WTC11 (cell line): Measurements from ENCODE around the gene RSPH9. TPM values are rescaled to one million over a fixed set of nuclear protein-coding genes. Genes with fewer than 3 reads are reported as not detected.

Source experiments
- ATAC-seq: fragments of 200-7000 bp; cut with Tn5 transposase; 2 replicates; pipeline ENCODE4 v1.10.0; 2021; ENCODE audit warnings: mild to moderate bottlenecking, moderate library complexity
- CTCF ChIA-PET: fragments of 300-600 bp; sonication (Branson Sonifier 250); formaldehyde crosslinking; loops from one replicate; lab custom pipeline; 2021; ENCODE audit warnings: antibody characterized with exemption; lab: Charles Lee
- POLR2A ChIA-PET: fragments of 350-600 bp; sonication (Branson Sonifier 250); formaldehyde crosslinking; loops from one replicate; lab custom pipeline; 2021; ENCODE audit warnings: antibody characterized with exemption; lab: Charles Lee
- DNase-seq: peaks from one replicate; pipeline ENCODE4 v3.0.0; 2021; ENCODE audit warnings: low spot score
- H3K27ac Mint-ChIP-seq: 2 replicates; pipeline ENCODE4 v1.8.0; 2021; ENCODE audit warnings: mixed read lengths
- H3K27me3 Mint-ChIP-seq: 2 replicates; pipeline ENCODE4 v1.8.0; 2021; ENCODE audit warnings: low read depth, mild to moderate bottlenecking, moderate library complexity, mixed read lengths
- H3K36me3 Mint-ChIP-seq: 2 replicates; pipeline ENCODE4 v1.8.0; 2021; ENCODE audit warnings: mixed read lengths
- H3K4me1 Mint-ChIP-seq: 2 replicates; pipeline ENCODE4 v1.8.0; 2022; ENCODE audit warnings: mixed read lengths
- H3K4me3 Mint-ChIP-seq: 2 replicates; pipeline ENCODE4 v1.8.0; 2021; ENCODE audit warnings: mild to moderate bottlenecking, moderate library complexity, mixed read lengths
- H3K9me3 Mint-ChIP-seq: 2 replicates; pipeline ENCODE4 v1.8.0; 2021; ENCODE audit warnings: mixed read lengths
- ATF1 ChIP-seq: sonication (generic); formaldehyde crosslinking; IDR thresholded peaks from 2 replicates; pipeline ENCODE4 v1.8.1; 2023; ENCODE audit warnings: mild to moderate bottlenecking, moderate library complexity, missing genetic modification reagents
- ESRRA ChIP-seq: sonication (generic); formaldehyde crosslinking; IDR thresholded peaks from 2 replicates; pipeline ENCODE4 v1.8.1; 2022; ENCODE audit warnings: mild to moderate bottlenecking, missing genetic modification reagents, borderline replicate concordance
- FOXP1 ChIP-seq: sonication (generic); formaldehyde crosslinking; IDR thresholded peaks from 2 replicates; pipeline ENCODE4 v1.8.0; 2022; ENCODE audit warnings: missing genetic modification reagents, mild to moderate bottlenecking, moderate library complexity, borderline replicate concordance
- JAZF1 ChIP-seq: fragments of 250-450 bp; sonication (Bioruptor Pico); IDR thresholded peaks from 2 replicates; pipeline ENCODE4 v1.9.0; 2021; ENCODE audit warnings: moderate library complexity, mild to moderate bottlenecking, inconsistent platforms
- NR2C2 ChIP-seq: sonication (generic); formaldehyde crosslinking; IDR thresholded peaks from 2 replicates; pipeline ENCODE4 v1.8.0; 2022; ENCODE audit warnings: mild to moderate bottlenecking, missing genetic modification reagents
- RELA ChIP-seq: sonication (generic); formaldehyde crosslinking; IDR thresholded peaks from 2 replicates; pipeline ENCODE4 v1.8.1; 2022; ENCODE audit warnings: missing genetic modification reagents, mild to moderate bottlenecking, borderline replicate concordance
- SP1 ChIP-seq: sonication (generic); formaldehyde crosslinking; conservative IDR thresholded peaks from 2 replicates; pipeline ENCODE4 v1.8.1; 2022; ENCODE audit warnings: missing genetic modification reagents
- TEAD1 ChIP-seq: sonication (generic); formaldehyde crosslinking; IDR thresholded peaks from 2 replicates; pipeline ENCODE4 v1.8.0; 2022; ENCODE audit warnings: mild to moderate bottlenecking, missing genetic modification reagents
- TP53 ChIP-seq: sonication (generic); formaldehyde crosslinking; IDR thresholded peaks from 2 replicates; pipeline ENCODE4 v1.8.1; 2023; ENCODE audit warnings: mild to moderate bottlenecking, missing genetic modification reagents
- ZNF121 ChIP-seq: sonication (generic); formaldehyde crosslinking; IDR thresholded peaks from 2 replicates; pipeline ENCODE4 v1.8.0; 2023; ENCODE audit warnings: missing genetic modification reagents
- ZNF219 ChIP-seq: sonication (generic); formaldehyde crosslinking; IDR thresholded peaks from 2 replicates; pipeline ENCODE4 v1.8.0; 2023; ENCODE audit warnings: missing genetic modification reagents, mild to moderate bottlenecking, borderline replicate concordance
- total RNA-seq: library from RNA; stranded (reverse); gene quantifications from 3 replicates; pipeline ENCODE4 v1.2.3, GENCODE V29; 2021
- TF ChIP-seq, protein P1 (sequence below): fragments of 250-450 bp; sonication (Bioruptor Pico); IDR thresholded peaks from 2 replicates; pipeline ENCODE4 v1.9.0; 2021; ENCODE audit warnings: mild to moderate bottlenecking, borderline replicate concordance
- TF ChIP-seq, protein P2 (sequence below): sonication (generic); formaldehyde crosslinking; IDR thresholded peaks from 2 replicates; pipeline ENCODE4 v1.8.0; 2022; ENCODE audit warnings: mild to moderate bottlenecking, missing genetic modification reagents
- TF ChIP-seq, protein P3 (sequence below): sonication (generic); formaldehyde crosslinking; IDR thresholded peaks from 2 replicates; pipeline ENCODE4 v1.8.1; 2022; ENCODE audit warnings: low read depth, missing genetic modification reagents, borderline replicate concordance
- TF ChIP-seq, protein P4 (sequence below): sonication (generic); formaldehyde crosslinking; IDR thresholded peaks from 2 replicates; pipeline ENCODE4 v1.8.1; 2023; ENCODE audit warnings: mild to moderate bottlenecking, missing genetic modification reagents, borderline replicate concordance
- TF ChIP-seq, protein P5 (sequence below): sonication (generic); formaldehyde crosslinking; IDR thresholded peaks from 2 replicates; pipeline ENCODE4 v1.8.1; 2023; ENCODE audit warnings: mild to moderate bottlenecking, missing genetic modification reagents, moderate library complexity
- TF ChIP-seq, protein P6 (sequence below): sonication (generic); formaldehyde crosslinking; conservative IDR thresholded peaks from 2 replicates; pipeline ENCODE4 v1.8.1; 2022; ENCODE audit warnings: mild to moderate bottlenecking, missing genetic modification reagents
- TF ChIP-seq, protein P7 (sequence below): fragments of 250-450 bp; sonication (Bioruptor Pico); IDR thresholded peaks from 2 replicates; pipeline ENCODE4 v2.1.2; 2022; ENCODE audit warnings: mild to moderate bottlenecking, moderate library complexity

The RSPH9 gene
- total RNA-seq, 1 experiment from 2014 or later, result 0.35 TPM

DNA sequence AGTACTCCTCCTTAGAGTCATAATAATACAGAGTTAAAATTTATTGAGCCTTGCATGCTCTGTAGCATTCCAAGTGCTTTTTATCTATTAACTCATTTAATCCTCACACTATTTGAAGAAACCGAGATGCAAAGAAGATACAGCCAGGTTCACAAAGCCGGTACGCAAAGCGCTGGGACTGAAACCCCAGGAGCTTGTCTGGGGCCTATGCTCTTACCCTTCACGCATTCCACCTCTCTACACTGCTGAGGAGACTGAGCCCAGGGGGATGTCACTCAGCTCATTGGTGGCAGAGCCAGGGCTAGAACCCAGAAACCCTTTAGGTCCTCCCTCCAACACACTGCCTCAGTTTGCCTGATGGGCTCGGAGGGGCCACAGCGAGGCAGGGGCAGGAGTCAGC is 62.4 kb downstream of the RSPH9 start:
- ATAC-seq (no peak), DNase-seq (no peak)
- CTCF ChIA-PET, result interaction anchor here (1.0 kb wide), 1 partner anchor 39 kb away, joined by 3 read pairs; no protein-coding TSS in a partner anchor
- H3K9me3 Mint-ChIP-seq, result no peaks in the 10 kb centered on the region
- no peak overlapping the region for H3K4me3 Mint-ChIP-seq
- POLR2A ChIA-PET, result no interaction called here
- H3K27ac Mint-ChIP-seq, result no peak overlapping the region
- no peaks in the 10 kb centered on the region; the same call in 1 of the 2 replicates for H3K27me3 Mint-ChIP-seq
- H3K36me3 Mint-ChIP-seq, result no peaks in the 10 kb centered on the region
- TF ChIP-seq TP53 (no peak), TEAD1 (CRISPR knock-in tag) (no peak), FOXP1 (CRISPR knock-in tag) (no peak), RELA (no peak), ESRRA (CRISPR knock-in tag) (no peak), ZNF219 (no peak), ATF1 (CRISPR knock-in tag) (no peak), SP1 (no peak), NR2C2 (no peak)
- TF ChIP-seq, protein P1, sequence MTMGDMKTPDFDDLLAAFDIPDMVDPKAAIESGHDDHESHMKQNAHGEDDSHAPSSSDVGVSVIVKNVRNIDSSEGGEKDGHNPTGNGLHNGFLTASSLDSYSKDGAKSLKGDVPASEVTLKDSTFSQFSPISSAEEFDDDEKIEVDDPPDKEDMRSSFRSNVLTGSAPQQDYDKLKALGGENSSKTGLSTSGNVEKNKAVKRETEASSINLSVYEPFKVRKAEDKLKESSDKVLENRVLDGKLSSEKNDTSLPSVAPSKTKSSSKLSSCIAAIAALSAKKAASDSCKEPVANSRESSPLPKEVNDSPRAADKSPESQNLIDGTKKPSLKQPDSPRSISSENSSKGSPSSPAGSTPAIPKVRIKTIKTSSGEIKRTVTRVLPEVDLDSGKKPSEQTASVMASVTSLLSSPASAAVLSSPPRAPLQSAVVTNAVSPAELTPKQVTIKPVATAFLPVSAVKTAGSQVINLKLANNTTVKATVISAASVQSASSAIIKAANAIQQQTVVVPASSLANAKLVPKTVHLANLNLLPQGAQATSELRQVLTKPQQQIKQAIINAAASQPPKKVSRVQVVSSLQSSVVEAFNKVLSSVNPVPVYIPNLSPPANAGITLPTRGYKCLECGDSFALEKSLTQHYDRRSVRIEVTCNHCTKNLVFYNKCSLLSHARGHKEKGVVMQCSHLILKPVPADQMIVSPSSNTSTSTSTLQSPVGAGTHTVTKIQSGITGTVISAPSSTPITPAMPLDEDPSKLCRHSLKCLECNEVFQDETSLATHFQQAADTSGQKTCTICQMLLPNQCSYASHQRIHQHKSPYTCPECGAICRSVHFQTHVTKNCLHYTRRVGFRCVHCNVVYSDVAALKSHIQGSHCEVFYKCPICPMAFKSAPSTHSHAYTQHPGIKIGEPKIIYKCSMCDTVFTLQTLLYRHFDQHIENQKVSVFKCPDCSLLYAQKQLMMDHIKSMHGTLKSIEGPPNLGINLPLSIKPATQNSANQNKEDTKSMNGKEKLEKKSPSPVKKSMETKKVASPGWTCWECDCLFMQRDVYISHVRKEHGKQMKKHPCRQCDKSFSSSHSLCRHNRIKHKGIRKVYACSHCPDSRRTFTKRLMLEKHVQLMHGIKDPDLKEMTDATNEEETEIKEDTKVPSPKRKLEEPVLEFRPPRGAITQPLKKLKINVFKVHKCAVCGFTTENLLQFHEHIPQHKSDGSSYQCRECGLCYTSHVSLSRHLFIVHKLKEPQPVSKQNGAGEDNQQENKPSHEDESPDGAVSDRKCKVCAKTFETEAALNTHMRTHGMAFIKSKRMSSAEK (CRISPR knock-in tag), result no peak
- TF ChIP-seq, protein P2, sequence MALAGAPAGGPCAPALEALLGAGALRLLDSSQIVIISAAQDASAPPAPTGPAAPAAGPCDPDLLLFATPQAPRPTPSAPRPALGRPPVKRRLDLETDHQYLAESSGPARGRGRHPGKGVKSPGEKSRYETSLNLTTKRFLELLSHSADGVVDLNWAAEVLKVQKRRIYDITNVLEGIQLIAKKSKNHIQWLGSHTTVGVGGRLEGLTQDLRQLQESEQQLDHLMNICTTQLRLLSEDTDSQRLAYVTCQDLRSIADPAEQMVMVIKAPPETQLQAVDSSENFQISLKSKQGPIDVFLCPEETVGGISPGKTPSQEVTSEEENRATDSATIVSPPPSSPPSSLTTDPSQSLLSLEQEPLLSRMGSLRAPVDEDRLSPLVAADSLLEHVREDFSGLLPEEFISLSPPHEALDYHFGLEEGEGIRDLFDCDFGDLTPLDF (CRISPR knock-in tag), result no peak
- TF ChIP-seq, protein P3, sequence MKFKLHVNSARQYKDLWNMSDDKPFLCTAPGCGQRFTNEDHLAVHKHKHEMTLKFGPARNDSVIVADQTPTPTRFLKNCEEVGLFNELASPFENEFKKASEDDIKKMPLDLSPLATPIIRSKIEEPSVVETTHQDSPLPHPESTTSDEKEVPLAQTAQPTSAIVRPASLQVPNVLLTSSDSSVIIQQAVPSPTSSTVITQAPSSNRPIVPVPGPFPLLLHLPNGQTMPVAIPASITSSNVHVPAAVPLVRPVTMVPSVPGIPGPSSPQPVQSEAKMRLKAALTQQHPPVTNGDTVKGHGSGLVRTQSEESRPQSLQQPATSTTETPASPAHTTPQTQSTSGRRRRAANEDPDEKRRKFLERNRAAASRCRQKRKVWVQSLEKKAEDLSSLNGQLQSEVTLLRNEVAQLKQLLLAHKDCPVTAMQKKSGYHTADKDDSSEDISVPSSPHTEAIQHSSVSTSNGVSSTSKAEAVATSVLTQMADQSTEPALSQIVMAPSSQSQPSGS (CRISPR knock-in tag), result no peak
- TF ChIP-seq, protein P4, sequence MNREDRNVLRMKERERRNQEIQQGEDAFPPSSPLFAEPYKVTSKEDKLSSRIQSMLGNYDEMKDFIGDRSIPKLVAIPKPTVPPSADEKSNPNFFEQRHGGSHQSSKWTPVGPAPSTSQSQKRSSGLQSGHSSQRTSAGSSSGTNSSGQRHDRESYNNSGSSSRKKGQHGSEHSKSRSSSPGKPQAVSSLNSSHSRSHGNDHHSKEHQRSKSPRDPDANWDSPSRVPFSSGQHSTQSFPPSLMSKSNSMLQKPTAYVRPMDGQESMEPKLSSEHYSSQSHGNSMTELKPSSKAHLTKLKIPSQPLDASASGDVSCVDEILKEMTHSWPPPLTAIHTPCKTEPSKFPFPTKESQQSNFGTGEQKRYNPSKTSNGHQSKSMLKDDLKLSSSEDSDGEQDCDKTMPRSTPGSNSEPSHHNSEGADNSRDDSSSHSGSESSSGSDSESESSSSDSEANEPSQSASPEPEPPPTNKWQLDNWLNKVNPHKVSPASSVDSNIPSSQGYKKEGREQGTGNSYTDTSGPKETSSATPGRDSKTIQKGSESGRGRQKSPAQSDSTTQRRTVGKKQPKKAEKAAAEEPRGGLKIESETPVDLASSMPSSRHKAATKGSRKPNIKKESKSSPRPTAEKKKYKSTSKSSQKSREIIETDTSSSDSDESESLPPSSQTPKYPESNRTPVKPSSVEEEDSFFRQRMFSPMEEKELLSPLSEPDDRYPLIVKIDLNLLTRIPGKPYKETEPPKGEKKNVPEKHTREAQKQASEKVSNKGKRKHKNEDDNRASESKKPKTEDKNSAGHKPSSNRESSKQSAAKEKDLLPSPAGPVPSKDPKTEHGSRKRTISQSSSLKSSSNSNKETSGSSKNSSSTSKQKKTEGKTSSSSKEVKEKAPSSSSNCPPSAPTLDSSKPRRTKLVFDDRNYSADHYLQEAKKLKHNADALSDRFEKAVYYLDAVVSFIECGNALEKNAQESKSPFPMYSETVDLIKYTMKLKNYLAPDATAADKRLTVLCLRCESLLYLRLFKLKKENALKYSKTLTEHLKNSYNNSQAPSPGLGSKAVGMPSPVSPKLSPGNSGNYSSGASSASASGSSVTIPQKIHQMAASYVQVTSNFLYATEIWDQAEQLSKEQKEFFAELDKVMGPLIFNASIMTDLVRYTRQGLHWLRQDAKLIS (CRISPR knock-in tag), result no peak
- peaks cover 66% of the 10 kb centered on the region for H3K4me1 Mint-ChIP-seq

DNA sequence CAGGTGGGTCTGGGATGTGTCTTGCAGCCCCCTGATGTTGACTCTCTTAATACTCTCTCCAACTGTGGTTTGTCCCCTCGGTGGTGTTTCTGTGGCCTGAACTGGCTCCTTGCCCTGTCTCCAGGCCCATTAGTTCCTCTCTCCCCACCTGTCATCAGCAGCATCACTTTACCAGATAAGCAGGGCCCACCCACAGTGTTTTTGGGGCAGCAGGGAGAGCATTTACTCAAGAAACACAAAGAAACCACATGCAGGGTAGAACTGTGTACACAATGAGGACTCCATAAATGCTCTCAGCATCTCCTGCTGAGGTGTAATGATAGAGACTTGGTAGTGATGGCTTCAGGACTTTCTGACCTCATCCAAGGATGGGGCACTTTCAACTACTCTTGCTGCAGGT is 62.9 kb downstream of the RSPH9 start:
- no peak for DNase-seq
- Mint-ChIP-seq H3K27ac (no peak overlapping the region), H3K4me1 (peaks cover 61% of the 10 kb centered on the region), H3K36me3 (no peaks in the 10 kb centered on the region), H3K9me3 (no peaks in the 10 kb centered on the region), H3K4me3 (no peak overlapping the region), H3K27me3 (no peaks in the 10 kb centered on the region; the same call in 1 of the 2 replicates)
- ChIA-PET CTCF (interaction anchor here (1.0 kb wide), 1 partner anchor 40 kb away, joined by 3 read pairs; no protein-coding TSS in a partner anchor), POLR2A (no interaction called here)
- ATAC-seq, result no peak; the same call in 1 of the 2 replicates
- TF ChIP-seq, protein P5, sequence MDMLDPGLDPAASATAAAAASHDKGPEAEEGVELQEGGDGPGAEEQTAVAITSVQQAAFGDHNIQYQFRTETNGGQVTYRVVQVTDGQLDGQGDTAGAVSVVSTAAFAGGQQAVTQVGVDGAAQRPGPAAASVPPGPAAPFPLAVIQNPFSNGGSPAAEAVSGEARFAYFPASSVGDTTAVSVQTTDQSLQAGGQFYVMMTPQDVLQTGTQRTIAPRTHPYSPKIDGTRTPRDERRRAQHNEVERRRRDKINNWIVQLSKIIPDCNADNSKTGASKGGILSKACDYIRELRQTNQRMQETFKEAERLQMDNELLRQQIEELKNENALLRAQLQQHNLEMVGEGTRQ (CRISPR knock-in tag), result no peak
- TF ChIP-seq, protein P6, sequence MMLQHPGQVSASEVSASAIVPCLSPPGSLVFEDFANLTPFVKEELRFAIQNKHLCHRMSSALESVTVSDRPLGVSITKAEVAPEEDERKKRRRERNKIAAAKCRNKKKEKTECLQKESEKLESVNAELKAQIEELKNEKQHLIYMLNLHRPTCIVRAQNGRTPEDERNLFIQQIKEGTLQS (CRISPR knock-in tag), result no peak
- no peak for TF ChIP-seq ZNF121 (CRISPR knock-in tag)
- no peak for TF ChIP-seq JAZF1 (CRISPR knock-in tag)
- TF ChIP-seq, protein P7, sequence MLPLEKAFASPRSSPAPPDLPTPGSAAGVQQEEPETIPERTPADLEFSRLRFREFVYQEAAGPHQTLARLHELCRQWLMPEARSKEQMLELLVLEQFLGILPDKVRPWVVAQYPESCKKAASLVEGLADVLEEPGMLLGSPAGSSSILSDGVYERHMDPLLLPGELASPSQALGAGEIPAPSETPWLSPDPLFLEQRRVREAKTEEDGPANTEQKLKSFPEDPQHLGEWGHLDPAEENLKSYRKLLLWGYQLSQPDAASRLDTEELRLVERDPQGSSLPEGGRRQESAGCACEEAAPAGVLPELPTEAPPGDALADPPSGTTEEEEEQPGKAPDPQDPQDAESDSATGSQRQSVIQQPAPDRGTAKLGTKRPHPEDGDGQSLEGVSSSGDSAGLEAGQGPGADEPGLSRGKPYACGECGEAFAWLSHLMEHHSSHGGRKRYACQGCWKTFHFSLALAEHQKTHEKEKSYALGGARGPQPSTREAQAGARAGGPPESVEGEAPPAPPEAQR (CRISPR knock-in tag), result no peak
